Sigmoid colon (tissue), 7 donors: ENCODE results near the gene SYTL2. TPM values are rescaled to one million over a fixed set of nuclear protein-coding genes. Genes with fewer than 3 reads are reported as not detected.
"Not testable (repeated sequence)": the region's sequence is repeated elsewhere in the genome, so short reads cannot be mapped to it uniquely, and the experiment has no call there.

ENCODE experiments used
- DNase-seq: peaks from one replicate; pipeline ENCODE4 v3.0.0-alpha.2; 2019
- H3K27ac ChIP-seq, 4 donors: fragments of 200-600 bp; sonication (generic); one replicate each; pipeline ENCODE4 v1.5.1; 2016 to 2019; ENCODE audit warnings: mild to moderate bottlenecking in 1 of 4
- H3K27me3 ChIP-seq, 3 donors: fragments of 200-600 bp; sonication (generic); one replicate each; pipeline ENCODE4 v1.5.1; 2019; ENCODE audit warnings: mild to moderate bottlenecking in 1 of 3
- H3K36me3 ChIP-seq, 4 donors: fragments of 200-600 bp; sonication (generic); one replicate each; pipeline ENCODE4 v1.5.1; 2016 to 2019
- H3K4me1 ChIP-seq, 4 donors: fragments of 200-600 bp; sonication (generic); one replicate each; pipeline ENCODE4 v1.5.1; 2017 to 2019
- H3K4me3 ChIP-seq, 4 donors: fragments of 200-600 bp; sonication (generic); one replicate each; pipeline ENCODE4 v1.5.1; 2017 to 2019; ENCODE audit warnings: mild to moderate bottlenecking in 2 of 4, moderate library complexity in 1 of 4
- H3K9me3 ChIP-seq, 4 donors: fragments of 200-600 bp in 3 of 4; sonication (generic) in 3 of 4; one replicate each; pipeline versions ENCODE4 v1.5.1 to v1.6.1; 2013 to 2019
- EP300 ChIP-seq, 4 donors: sonication (generic); formaldehyde crosslinking; IDR thresholded peaks; one replicate each; pipeline ENCODE4 v1.6.1; 2017; ENCODE audit warnings: antibody characterized with exemption in 4 of 4
- POLR2A ChIP-seq, 2 donors: fragments of 450-650 bp; IDR thresholded peaks; one replicate each; pipeline ENCODE4 v1.6.1; 2016; ENCODE audit warnings: antibody characterized with exemption in 2 of 2, mild to moderate bottlenecking in 2 of 2, moderate library complexity in 2 of 2
- POLR2AphosphoS5 ChIP-seq, 4 donors: sonication (generic); formaldehyde crosslinking; IDR thresholded peaks; one replicate each; pipeline ENCODE4 v1.6.1; 2017; ENCODE audit warnings: antibody characterized with exemption in 4 of 4
- WGBS, 2 donors: extraction: QIAGEN DNeasy Blood & Tissue Kit; methylation state at CpG; one replicate each; pipeline ENCODE4 v1.1.7; 2013; 5-methylcytosine and 5-hydroxymethylcytosine counted together
- intact Hi-C: fragments of 100-400 bp; cut with DNase I; formaldehyde crosslinking; loops from one replicate; pipeline ENCODE4 v1.15.1; 2023
- polyA plus RNA-seq, 3 donors: library from polyadenylated mRNA; stranded (reverse); fragments of 200-250 nt; gene quantifications; one replicate each; pipeline ENCODE4 v1.2.3, GENCODE V29; 2013
- total RNA-seq, 4 donors: library from RNA; depleted of rRNA; stranded (reverse); fragments of >200 nt; gene quantifications; one replicate each; pipeline ENCODE4 v1.1.0, GENCODE V29; 2016
- TF ChIP-seq, protein P1 (sequence below), 4 experiments: fragments of 450-650 bp in 3 of 4; fragments of 200-600 bp in 1 of 4; IDR thresholded peaks; one replicate each; pipeline ENCODE4 v1.5.1; 2016 to 2019; ENCODE audit warnings: antibody characterized with exemption in 4 of 4, mild to moderate bottlenecking in 3 of 4, moderate library complexity in 2 of 4
- donor health status: healthy with polysubstance abuse.
- donor health status: Bipolar disorder and iron deficiency.
- donor health status: healthy.

Gene SYTL2
- total and polyA plus RNA-seq, 7 donors: 9.0 to 104 (median 30.2) TPM

DNA sequence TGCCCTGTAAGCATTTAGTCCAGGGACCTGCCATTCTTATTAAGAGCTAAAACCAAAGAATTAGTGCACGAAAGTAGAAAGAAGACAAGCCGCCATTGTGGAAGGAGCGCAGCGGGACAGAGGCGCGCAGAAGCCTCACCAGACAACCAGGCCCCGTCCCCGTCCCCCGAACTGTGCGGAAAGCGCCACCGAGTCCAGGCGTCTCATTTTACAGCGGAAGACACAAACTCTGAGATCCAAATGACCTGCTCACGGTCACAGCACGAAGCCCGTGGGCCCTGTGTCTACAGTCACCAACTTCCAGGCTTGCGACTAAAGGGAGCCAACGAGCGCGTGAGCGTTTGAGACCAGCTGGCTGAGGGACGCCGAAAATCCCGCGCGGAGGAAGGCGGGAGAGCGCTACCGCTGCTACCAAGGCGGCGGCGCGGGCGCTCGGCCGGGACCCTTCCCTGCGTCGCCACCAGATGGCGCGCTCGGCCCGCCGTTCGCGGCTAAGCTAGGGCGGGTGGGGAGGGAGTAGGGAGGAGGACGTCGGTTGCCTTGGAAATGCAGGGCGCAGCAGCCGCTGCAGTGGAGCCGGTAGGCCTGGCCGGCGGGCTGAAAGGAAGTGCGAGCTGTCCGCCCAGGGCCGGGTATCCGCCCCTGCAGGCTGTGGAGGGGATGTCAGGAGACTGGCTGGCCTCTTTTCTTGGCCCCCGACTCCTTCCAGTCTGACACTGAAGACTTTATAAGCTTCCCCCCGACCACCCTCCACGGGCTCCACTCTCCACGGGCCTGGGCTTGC is 43.8 kb upstream of the SYTL2 start:
- 1 to 3% methylated on average over 62 of the region's 62 CpGs for WGBS, 2 donors
- intact Hi-C loops: loop anchor here (1.0 to 10.0 kb wide), 7 partner anchors 90 to 963 kb away; partner anchors contain the start of genes CCDC89, HIKESHI and PICALM
- no peaks in the 10 kb centered on the region for H3K27me3 ChIP-seq
- TF ChIP-seq POLR2A (IDR thresholded peaks at IDR 0.05): no peak
- TF ChIP-seq POLR2AphosphoS5 (IDR thresholded peaks at IDR 0.05): peak; percentile 35 to 65 (median 62)
- TF ChIP-seq, protein P1, sequence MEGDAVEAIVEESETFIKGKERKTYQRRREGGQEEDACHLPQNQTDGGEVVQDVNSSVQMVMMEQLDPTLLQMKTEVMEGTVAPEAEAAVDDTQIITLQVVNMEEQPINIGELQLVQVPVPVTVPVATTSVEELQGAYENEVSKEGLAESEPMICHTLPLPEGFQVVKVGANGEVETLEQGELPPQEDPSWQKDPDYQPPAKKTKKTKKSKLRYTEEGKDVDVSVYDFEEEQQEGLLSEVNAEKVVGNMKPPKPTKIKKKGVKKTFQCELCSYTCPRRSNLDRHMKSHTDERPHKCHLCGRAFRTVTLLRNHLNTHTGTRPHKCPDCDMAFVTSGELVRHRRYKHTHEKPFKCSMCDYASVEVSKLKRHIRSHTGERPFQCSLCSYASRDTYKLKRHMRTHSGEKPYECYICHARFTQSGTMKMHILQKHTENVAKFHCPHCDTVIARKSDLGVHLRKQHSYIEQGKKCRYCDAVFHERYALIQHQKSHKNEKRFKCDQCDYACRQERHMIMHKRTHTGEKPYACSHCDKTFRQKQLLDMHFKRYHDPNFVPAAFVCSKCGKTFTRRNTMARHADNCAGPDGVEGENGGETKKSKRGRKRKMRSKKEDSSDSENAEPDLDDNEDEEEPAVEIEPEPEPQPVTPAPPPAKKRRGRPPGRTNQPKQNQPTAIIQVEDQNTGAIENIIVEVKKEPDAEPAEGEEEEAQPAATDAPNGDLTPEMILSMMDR (IDR thresholded peaks at IDR 0.05): peak; percentile 68 to 99 (median 82)
- no peak for TF ChIP-seq EP300 (IDR thresholded peaks at IDR 0.05)
- peak overlapping the region; percentile 35 to 69 (median 58) for H3K4me3 ChIP-seq
- peaks cover 0 to 14% (median 7%) of the 10 kb centered on the region in 4 donors for H3K4me1 ChIP-seq
- H3K27ac ChIP-seq: peak overlapping the region; percentile 81 to 87 (median 84)
- peak; percentile 95 for DNase-seq
- no peaks in the 10 kb centered on the region for H3K9me3 ChIP-seq
- H3K36me3 ChIP-seq: no peaks in the 10 kb centered on the region

DNA sequence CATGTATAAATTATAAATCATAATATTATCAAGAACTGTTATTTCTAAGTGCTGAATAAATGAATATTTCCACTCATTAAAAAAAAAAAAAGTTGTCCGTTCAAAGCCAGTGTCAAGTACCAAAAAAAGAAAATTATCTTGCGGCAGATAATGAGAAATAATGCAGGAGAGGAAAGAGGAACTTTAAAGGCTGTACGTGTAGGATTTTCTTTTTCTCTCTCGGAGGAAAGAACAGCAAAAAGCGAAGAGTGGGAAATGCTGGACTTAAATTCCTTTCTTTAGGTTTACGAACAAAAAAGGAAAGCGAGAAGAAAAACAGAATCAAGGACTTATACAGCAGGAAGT is 43.2 kb upstream of the SYTL2 start:
- H3K9me3 ChIP-seq: no peaks in the 10 kb centered on the region
- DNase-seq: no peak
- no peaks in the 10 kb centered on the region for H3K36me3 ChIP-seq
- no peaks in the 10 kb centered on the region for H3K27me3 ChIP-seq
- H3K4me1 ChIP-seq: peaks cover 0 to 14% (median 7%) of the 10 kb centered on the region in 4 donors
- intact Hi-C loops: loop anchor here (1.0 to 10.0 kb wide), 7 partner anchors 91 to 963 kb away; partner anchors contain the start of genes CCDC89, HIKESHI and PICALM
- peak overlapping the region; percentile 35 to 69 (median 58) for H3K4me3 ChIP-seq
- H3K27ac ChIP-seq: peak overlapping the region; percentile 81 to 87 (median 84)
- 34 to 50% methylated on average over 7 of the region's 7 CpGs for WGBS, 2 donors
- TF ChIP-seq POLR2AphosphoS5 (IDR thresholded peaks at IDR 0.05): no peak
- TF ChIP-seq, protein P1 (IDR thresholded peaks at IDR 0.05): no peak

DNA sequence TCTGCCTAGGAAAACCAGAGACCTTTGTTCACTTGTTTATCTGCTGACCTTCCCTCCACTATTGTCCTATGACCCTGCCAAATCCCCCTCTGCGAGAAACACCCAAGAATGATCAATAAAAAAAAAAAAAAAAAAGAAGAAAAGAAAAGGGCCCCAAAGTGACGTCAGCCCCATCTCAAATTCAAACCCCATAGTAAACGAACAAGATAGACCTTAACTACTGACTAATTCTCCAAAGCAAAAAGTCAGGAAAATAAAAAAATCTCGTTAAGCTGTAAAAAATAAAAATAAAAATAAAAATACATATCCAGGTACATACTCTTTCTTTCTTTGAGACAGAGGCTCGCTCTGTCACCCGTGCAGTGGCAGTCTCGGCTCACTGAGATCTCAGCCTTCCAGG is 42.6 kb upstream of the SYTL2 start:
- H3K27me3 ChIP-seq, H3K36me3 ChIP-seq, H3K4me3 ChIP-seq, H3K9me3 ChIP-seq, DNase-seq, H3K27ac ChIP-seq: not testable (repeated sequence)
- WGBS, 2 donors: 78 to 98% methylated on average over 6 of the region's 7 CpGs
- intact Hi-C loops: loop anchor here (5.0 to 10.0 kb wide), 5 partner anchors 91 to 964 kb away; partner anchors contain the start of genes CCDC89 and PICALM
- H3K4me1 ChIP-seq: peaks cover 0 to 14% (median 7%) of the 10 kb centered on the region in 4 donors

DNA sequence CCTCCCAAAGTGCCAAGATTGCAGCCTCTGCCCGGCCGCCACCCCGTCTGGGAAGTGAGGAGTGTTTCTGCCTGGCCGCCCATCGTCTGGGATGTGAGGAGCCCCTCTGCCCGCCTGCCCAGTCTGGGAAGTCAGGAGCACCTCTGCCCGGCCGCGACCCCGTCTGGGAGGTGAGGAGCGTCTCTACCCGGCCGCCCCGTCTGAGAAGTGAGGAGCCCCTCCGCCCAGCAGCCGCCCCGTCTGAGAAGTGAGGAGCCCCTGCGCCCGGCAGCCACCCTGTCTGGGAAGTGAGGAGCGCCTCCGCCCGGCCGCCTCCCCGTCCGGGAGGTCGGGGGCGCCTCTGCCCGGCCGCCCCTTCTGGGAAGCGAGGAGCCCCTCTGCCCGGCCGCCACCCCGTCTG is 41.8 kb upstream of the SYTL2 start:
- not testable (repeated sequence) for DNase-seq, H3K27ac ChIP-seq, H3K27me3 ChIP-seq, H3K4me3 ChIP-seq, H3K9me3 ChIP-seq, H3K36me3 ChIP-seq
- WGBS, 2 donors: 98 to 99% methylated on average over 33 of the region's 33 CpGs
- H3K4me1 ChIP-seq: peaks cover 0 to 14% (median 7%) of the 10 kb centered on the region in 4 donors
- intact Hi-C loops: loop anchor here (5.0 to 10.0 kb wide), 5 partner anchors 92 to 965 kb away; partner anchors contain the start of genes CCDC89 and PICALM

DNA sequence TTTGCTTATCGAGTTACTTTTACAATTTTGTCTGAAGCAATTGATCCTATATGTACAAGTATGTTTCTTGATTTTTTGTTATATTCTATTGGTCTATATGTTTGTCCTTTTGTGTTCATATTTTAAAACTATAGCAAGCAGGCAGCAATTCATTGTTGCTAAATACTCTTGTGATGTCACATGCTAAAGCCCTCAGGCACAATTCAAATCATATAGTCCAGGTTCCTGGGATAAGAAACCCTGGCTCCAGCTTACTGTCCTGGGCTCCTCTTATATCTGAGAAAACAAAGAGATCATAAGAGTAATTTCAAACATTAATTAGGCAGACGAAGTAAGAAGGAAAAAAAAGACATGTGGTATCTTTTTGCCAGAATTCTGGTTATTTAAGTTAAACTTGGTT is 37.6 kb upstream of the SYTL2 start:
- no peak overlapping the region for H3K4me3 ChIP-seq
- 90 to 92% methylated on average over 2 of the region's 2 CpGs for WGBS, 2 donors
- no peaks in the 10 kb centered on the region for H3K9me3 ChIP-seq
- no peaks in the 10 kb centered on the region for H3K27me3 ChIP-seq
- DNase-seq: no peak
- TF ChIP-seq POLR2A (IDR thresholded peaks at IDR 0.05) (no peak), POLR2AphosphoS5 (IDR thresholded peaks at IDR 0.05) (no peak), EP300 (IDR thresholded peaks at IDR 0.05) (no peak)
- TF ChIP-seq, protein P1 (IDR thresholded peaks at IDR 0.05): no peak
- H3K4me1 ChIP-seq: peaks cover 0 to 10% (median 0%) of the 10 kb centered on the region in 4 donors
- H3K36me3 ChIP-seq: no peaks in the 10 kb centered on the region
- no peak overlapping the region for H3K27ac ChIP-seq
- intact Hi-C loops: no loop called here
